PC-3 (cell line): ENCODE results near the gene TNFRSF9.

Experiments
- EZH2 ChIP-seq: fragments of 300-600 bp; sonication (generic); IDR thresholded peaks from one replicate; pipeline ENCODE4 v1.6.1; 2017; ENCODE audit warnings: antibody characterized with exemption, mild to moderate bottlenecking, low read length; ENCODE audit not compliant: unreplicated experiment
- TF ChIP-seq, protein P1 (sequence below): fragments of 300-600 bp; sonication (generic); conservative IDR thresholded peaks from 2 replicates; pipeline ENCODE4 v1.5.1; 2017; ENCODE audit warnings: antibody characterized with exemption, low read depth, mild to moderate bottlenecking, low read length

DNA sequence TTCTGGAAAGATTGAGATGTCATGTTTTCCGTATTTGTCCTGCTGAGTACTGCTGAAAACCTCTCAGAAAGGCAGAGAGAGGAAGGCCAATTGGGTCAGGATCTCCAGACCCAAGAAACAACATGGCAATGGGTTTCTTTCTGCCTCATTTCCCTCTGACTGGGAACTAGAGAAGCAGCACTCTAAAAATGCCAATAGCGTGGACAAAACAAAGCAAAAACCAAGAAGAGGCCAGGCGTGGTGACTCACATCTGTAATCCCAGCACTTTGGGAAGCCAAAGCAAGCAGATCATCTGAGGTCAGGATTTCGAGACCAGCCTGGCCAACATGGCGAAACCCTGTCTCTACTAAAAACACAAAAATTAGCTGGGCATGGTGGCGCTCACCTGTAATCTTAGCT, 18.3 kb downstream of the TNFRSF9 start:
- TF ChIP-seq, protein P1, sequence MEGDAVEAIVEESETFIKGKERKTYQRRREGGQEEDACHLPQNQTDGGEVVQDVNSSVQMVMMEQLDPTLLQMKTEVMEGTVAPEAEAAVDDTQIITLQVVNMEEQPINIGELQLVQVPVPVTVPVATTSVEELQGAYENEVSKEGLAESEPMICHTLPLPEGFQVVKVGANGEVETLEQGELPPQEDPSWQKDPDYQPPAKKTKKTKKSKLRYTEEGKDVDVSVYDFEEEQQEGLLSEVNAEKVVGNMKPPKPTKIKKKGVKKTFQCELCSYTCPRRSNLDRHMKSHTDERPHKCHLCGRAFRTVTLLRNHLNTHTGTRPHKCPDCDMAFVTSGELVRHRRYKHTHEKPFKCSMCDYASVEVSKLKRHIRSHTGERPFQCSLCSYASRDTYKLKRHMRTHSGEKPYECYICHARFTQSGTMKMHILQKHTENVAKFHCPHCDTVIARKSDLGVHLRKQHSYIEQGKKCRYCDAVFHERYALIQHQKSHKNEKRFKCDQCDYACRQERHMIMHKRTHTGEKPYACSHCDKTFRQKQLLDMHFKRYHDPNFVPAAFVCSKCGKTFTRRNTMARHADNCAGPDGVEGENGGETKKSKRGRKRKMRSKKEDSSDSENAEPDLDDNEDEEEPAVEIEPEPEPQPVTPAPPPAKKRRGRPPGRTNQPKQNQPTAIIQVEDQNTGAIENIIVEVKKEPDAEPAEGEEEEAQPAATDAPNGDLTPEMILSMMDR = no peak
- no peak for TF ChIP-seq EZH2
